H7 (cell line): ENCODE results near the gene ASB9. TPM values are rescaled to one million over a fixed set of nuclear protein-coding genes. Genes with fewer than 3 reads are reported as not detected.
A peak's percentile ranks its signal among the peaks of the same experiment; 100 is the strongest.
"Not testable (repeated sequence)": the region's sequence is repeated elsewhere in the genome, so short reads cannot be mapped to it uniquely, and the experiment has no call there.

Experiments used
- DNase-seq: peaks from one replicate; pipeline ENCODE4 v3.0.0; 2012
- H3K27me3 ChIP-seq: 2 replicates; pipeline ENCODE4 v1.6.0; 2011; ENCODE audit warnings: mild to moderate bottlenecking, low read length; ENCODE audit not compliant: control insufficient read depth, insufficient read depth
- H3K36me3 ChIP-seq: replicated peaks from 2 replicates; pipeline ENCODE4 v1.5.1; 2011; ENCODE audit warnings: low read length; ENCODE audit not compliant: control insufficient read depth, insufficient read depth
- H3K4me3 ChIP-seq: 2 replicates; pipeline ENCODE4 v1.5.1; 2011; ENCODE audit warnings: low read depth, mild to moderate bottlenecking, control low read depth, low read length, moderate library complexity; ENCODE audit not compliant: insufficient read depth
- total RNA-seq: library from RNA; depleted of rRNA; stranded (reverse); fragments of >200 nt; shearing (Covaris generic); gene quantifications from 2 replicates; pipeline ENCODE4 v1.2.3, GENCODE V29; 2014

ASB9 gene
- total RNA-seq, 1 experiment from 2014 or later = 2.9 TPM

GRCh38 chrX:15273275-15273674, 3.4 kb upstream of the ASB9 start:
- H3K36me3 ChIP-seq, H3K27me3 ChIP-seq, H3K4me3 ChIP-seq, DNase-seq: not testable (repeated sequence)

- no peak for DNase-seq
- H3K4me3 ChIP-seq = no peak overlapping the region
- H3K36me3 ChIP-seq = no peaks in the 10 kb centered on the region
Measured at GRCh38 chrX:15271757-15272156, 1.9 kb upstream of the ASB9 start.

GRCh38 chrX:15269120-15269519, 763 bp downstream of the ASB9 start:
- no peak overlapping the region for H3K4me3 ChIP-seq
- no peak for DNase-seq
- H3K36me3 ChIP-seq = no peaks in the 10 kb centered on the region
- no peaks in the 10 kb centered on the region for H3K27me3 ChIP-seq

More at GRCh38 chrX:15271757-15272156, 1.9 kb upstream of the ASB9 start:
- no peaks in the 10 kb centered on the region for H3K27me3 ChIP-seq

DNA sequence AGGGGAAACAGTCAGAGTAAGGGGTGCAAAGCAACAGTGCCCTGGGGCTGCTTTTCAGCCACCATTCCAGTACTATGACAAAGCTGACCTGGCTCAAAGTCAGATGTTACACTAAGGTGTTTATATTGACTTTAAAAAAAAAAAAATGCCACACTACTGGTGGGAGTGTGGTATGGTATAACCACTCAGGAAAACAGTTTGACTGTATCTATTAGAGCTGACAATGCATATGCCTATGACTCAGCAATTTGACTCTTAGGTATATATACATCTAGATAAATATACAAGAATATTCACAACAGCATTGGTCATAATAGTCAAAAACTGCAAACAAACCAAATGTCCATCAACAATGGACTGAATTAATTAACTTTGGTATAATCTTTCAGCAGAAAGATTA, 15.0 kb downstream of the ASB9 start:
- no peaks in the 10 kb centered on the region for H3K36me3 ChIP-seq
- no peaks in the 10 kb centered on the region for H3K27me3 ChIP-seq
- H3K4me3 ChIP-seq = no peak overlapping the region
- no peak for DNase-seq

DNA sequence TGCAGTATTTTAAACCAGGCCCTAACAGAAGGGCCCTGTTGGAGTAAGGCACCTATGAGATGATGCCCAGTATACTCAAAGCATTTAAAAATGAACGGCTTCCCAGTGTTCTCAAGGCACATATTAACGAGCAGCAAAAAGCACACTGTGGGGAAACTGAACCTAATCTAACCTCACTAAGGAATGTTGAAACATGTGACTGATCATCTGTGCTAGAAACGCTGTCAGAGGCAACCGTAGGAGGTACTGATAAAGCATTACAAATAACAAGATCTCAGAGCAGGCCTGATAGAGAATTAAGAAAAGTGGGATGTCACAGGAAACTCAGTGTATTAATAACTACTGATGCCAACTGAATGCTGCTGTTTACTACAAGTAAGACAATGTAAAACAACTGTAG, 24.0 kb downstream of the ASB9 start:
- H3K4me3 ChIP-seq = no peak overlapping the region
- H3K27me3 ChIP-seq = no peaks in the 10 kb centered on the region
- H3K36me3 ChIP-seq = no peaks in the 10 kb centered on the region
- no peak for DNase-seq

- no peak for DNase-seq
- Histone ChIP-seq H3K27me3 (no peaks in the 10 kb centered on the region), H3K36me3 (no peaks in the 10 kb centered on the region), H3K4me3 (no peak overlapping the region)
Measured at GRCh38 chrX:15244421-15244820, 25.5 kb downstream of the ASB9 start.

- peak; percentile 52 for DNase-seq
Measured at GRCh38 chrX:15242899-15243555, 26.9 kb downstream of the ASB9 start.

DNA sequence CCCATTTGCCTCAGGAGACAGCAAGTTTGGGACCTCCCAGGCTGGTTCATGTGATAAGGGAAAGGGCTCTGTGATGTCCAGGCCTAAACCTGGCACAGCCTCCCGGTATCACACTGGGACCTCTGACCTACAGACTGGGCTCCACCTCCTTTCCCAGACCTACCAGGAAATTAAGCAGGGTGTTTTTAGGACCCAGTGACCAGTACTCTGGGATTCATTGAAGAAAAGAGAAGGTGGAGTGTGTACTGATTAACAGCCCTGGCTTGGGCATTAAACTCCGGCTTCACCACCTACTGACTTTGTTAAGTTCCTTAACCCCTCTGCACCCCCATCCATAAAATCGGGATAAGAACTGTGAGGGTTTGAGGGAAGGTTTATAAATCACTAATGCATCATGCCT, 28.6 kb downstream of the ASB9 start:
- Histone ChIP-seq H3K4me3 (no peak overlapping the region), H3K36me3 (no peaks in the 10 kb centered on the region), H3K27me3 (no peaks in the 10 kb centered on the region)
- DNase-seq = peak; percentile 29

More at GRCh38 chrX:15242899-15243555, 26.9 kb downstream of the ASB9 start:
- Histone ChIP-seq H3K36me3 (no peaks in the 10 kb centered on the region), H3K4me3 (no peak overlapping the region), H3K27me3 (no peaks in the 10 kb centered on the region)

DNA sequence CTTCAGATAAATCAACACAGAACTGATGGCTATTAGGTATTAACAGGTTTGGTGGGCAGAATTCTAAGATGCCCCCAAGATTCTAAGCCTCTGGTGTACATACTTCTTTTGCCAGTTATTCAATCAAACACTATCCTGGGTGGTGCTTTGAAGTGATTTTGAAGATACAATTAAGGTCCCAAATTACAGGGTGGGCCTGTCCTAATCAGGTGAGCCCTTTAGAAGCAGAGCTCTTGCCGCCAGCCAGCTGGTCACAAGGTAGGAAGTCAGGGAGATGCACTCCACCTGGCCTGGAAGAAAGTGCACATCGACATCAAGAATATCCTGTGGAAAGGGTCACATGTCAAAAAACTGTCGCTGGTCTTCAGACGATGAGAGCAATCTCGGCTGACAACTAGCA, 29.5 kb downstream of the ASB9 start:
- no peak overlapping the region for H3K4me3 ChIP-seq
- no peak for DNase-seq
- no peaks in the 10 kb centered on the region for H3K36me3 ChIP-seq
- H3K27me3 ChIP-seq = no peaks in the 10 kb centered on the region

DNA sequence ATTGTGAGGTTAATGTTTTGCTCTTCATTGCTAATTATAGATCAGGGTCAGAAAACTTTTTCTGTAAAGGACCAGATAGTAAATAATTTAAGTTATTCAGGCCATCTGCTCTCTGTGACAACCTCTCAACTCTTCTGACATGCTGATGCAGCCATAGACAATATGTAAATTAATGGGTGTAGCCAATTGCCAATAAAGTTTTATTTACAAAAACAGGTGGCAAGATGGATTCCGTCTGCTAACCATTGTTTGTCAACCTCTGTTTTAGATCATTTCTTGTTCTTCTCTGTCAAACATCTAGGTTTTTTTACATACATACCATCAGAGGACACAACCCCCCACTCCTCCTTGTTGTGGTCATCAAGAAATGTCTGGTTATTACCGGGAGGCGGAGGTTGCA, 33.7 kb downstream of the ASB9 start:
- no peak for DNase-seq
- H3K36me3 ChIP-seq = no peaks in the 10 kb centered on the region
- no peaks in the 10 kb centered on the region for H3K27me3 ChIP-seq
- no peak overlapping the region for H3K4me3 ChIP-seq

DNA sequence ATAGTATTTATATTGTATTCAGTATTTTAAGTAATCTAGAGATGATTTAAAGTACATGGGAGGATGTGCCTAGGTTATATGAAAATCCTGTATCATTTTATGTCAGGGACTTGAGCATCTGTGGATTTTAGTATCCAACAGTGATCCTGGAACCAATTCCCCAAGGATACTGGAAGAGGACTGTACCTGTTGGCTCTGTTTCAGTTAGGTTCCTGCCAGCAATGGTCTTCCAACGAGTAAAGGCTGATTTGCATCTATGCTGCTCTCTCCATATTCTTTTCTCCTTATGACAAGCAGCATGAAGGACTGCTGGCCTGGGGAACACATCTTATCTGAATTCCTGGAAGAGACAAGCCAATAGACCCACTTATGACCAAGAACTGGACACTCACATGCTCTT, 34.9 kb downstream of the ASB9 start:
- Histone ChIP-seq H3K27me3 (no peaks in the 10 kb centered on the region), H3K4me3 (no peak overlapping the region), H3K36me3 (no peaks in the 10 kb centered on the region)
- DNase-seq = no peak

DNA sequence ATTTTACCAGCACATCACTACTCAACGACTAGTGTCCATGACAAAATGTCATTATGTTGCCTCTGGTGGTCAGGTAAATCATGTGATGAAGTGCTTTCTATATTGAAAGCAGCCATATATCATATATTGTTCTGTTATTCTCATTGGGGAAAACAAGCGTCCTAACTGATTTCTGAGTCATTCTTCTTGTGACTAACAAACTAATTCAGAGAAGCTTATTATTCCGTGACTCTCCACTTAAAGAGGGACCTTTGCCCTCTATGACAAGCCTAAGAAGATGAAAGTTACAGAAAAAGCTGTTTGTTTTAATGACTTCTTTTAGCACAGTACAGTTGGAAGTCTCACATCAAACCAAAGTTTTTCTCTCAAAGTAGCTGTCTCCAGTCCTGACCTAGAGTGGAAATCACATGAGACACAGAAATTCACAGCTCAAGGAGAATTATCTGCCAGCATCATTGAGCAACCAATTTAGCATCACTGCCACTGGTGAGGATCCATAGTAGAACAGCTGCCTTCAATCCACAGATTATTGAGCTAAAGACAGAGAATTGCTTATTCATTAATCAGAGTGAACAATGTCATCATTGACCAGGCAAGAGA, 36.4 kb downstream of the ASB9 start:
- DNase-seq = no peak
- H3K36me3 ChIP-seq = no peaks in the 10 kb centered on the region
- no peak overlapping the region for H3K4me3 ChIP-seq
- H3K27me3 ChIP-seq = no peaks in the 10 kb centered on the region

DNA sequence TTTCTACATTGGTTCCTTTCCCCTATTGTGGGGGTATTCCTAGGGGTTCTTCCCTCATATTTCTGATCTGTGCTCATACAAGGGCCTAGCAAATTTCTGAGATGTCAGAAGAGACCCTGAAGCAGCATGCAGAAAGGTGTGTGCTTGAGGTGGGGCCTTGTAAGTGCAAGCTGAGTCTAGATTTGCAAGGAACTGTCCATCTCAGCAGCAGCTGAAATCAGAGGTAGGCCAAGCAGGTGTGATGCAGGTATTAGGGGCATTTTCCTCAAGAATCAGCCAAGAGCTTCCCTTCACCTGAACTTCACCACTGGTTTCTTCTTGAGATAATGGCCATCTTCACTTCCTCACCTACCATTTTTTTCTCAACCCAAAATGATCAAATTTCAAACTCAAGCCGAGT, 45.1 kb downstream of the ASB9 start:
- H3K36me3 ChIP-seq = no peaks in the 10 kb centered on the region
- DNase-seq = no peak
- H3K4me3 ChIP-seq = no peak overlapping the region
- no peaks in the 10 kb centered on the region for H3K27me3 ChIP-seq

- H3K27me3 ChIP-seq = no peaks in the 10 kb centered on the region
- H3K36me3 ChIP-seq = no peaks in the 10 kb centered on the region
- H3K4me3 ChIP-seq = no peak overlapping the region
- no peak for DNase-seq
Measured at GRCh38 chrX:15221321-15221720, 48.6 kb downstream of the ASB9 start.

DNA sequence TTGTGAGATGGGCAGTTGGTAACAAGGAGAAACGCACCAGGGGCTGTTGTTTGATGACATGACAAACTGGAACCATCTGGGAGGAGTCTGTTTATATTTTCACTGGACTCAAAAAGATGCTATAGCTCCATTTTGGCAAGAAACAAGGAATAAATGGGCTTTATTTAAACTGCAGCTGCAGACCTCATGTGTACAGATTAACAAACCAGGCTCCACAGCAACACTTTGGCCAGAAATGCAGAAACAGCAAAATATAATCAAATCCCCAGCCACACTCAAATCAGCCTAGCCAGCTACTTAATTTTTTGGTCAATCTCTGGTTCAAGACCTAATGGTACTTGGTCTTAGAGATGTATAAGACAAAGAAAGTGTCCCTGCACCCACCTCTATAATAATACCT, 52.7 kb downstream of the ASB9 start:
- H3K36me3 ChIP-seq = no peaks in the 10 kb centered on the region
- H3K4me3 ChIP-seq = no peak overlapping the region
- H3K27me3 ChIP-seq = no peaks in the 10 kb centered on the region
- no peak for DNase-seq

GRCh38 chrX:15216280-15216679, 53.6 kb downstream of the ASB9 start:
- Histone ChIP-seq H3K4me3 (no peak overlapping the region), H3K27me3 (no peaks in the 10 kb centered on the region), H3K36me3 (no peaks in the 10 kb centered on the region)
- DNase-seq = no peak
